Activated naive CD4-positive, alpha-beta T cell treated with anti-CD3 and anti-CD28 coated beads, Interleukin-2, amount 50 U/mL, for 16 hours (primary cell): ENCODE results near the gene SPR.
"Not testable (repeated sequence)": the region's sequence is repeated elsewhere in the genome, so short reads cannot be mapped to it uniquely, and the experiment has no call there.

Experiments used
- DNase-seq: peaks from one replicate; pipeline ENCODE4 v3.0.0-alpha.2; 2020

SPR gene

DNA sequence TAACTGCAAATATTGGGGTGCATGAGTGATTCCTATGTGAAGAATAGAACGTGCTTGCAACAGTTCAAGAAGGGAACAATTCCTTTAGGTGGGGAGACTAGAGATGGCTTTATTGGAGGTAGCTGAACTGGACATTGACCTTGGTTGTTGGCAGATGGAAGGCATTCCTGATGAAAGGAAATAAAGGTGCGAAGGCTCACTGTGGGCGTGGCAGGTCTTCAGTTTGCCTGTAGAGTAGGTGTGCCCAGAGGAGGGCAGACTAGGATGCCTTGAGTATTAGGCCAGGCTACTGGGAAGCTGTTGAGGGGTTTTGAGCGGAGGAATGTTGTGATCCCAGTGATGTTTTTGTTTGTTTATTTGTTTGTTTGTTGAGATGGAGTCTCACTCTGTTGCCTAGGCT lies 2.8 kb downstream of the SPR start:
- DNase-seq, result no peak

GRCh38 chr2:72891091-72891818 lies 4.0 kb downstream of the SPR start:
- no peak for DNase-seq

DNA sequence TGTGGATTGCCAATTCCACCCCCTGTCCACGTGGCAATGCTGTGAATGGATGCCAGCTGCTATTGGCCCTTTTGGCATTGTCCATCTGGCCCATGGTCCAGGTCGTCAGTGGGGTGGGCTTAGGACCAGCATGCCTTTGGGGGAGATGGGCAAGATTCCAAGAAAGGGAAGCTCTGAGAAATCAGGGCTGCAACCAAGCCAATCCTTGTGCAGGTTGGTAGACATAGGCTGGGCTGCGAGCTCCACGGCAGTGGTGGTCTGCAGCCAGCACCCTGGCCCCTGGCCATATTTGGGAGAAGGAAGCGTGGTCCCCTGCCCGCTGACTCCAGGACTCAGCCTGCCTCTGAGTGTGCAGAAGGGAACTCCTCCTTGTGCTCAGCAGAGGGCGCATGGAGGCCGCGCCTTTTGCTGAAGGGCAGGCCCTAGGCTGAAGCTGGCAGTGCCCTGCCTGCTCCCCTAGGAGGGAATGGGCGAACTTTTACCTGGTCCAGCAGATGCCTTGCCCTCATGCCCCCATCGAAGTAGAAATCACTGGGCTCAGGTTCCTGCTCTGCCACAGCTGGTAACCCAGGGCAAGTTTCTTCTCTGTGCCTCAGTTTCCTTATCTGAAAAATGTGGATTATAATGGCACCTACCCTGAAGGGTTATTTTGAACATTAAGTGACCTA lies 5.4 kb downstream of the SPR start:
- DNase-seq, result peak; percentile 63

DNA sequence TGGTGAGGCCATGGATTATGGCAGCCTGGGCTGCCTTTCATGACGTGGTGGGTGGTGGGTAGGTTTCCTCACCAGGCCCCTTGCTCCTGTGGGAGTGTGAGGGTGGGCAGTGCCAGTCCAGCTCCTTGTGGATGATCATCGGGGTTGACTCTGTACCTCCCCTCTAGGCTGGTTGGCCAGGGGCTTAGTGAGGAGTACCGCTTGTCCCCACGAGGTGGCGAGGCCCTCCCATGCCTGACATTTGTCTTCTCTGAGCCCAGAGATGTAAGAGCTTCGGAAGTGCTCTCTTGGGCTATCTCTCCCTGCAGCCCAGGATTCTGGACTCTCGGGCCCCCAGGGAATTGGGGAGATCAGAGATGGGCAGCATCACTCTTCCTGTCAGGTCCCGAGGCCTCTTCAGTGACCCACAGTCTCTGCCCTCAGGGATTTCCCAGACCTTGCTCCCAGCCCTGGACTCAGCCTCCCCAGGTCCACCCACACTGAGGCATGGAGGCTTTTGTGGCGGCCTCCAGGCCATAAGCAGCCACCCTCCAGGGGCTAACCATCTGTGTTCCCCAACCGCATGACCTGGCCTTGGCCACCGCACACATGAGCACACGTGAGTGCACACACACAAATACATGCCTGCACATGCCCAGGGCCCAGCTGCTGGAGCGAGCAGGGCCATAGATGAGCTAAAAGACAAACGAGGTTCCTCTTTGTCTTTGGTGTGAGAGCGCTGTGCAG lies 6.5 kb downstream of the SPR start:
- peak; percentile 46 for DNase-seq

- no peak for DNase-seq
Observed at GRCh38 chr2:72894514-72894913, 7.3 kb downstream of the SPR start.

GRCh38 chr2:72895154-72895553 lies 7.9 kb downstream of the SPR start:
- DNase-seq, result no peak

GRCh38 chr2:72895759-72896281 lies 8.6 kb downstream of the SPR start:
- DNase-seq, result no peak

DNA sequence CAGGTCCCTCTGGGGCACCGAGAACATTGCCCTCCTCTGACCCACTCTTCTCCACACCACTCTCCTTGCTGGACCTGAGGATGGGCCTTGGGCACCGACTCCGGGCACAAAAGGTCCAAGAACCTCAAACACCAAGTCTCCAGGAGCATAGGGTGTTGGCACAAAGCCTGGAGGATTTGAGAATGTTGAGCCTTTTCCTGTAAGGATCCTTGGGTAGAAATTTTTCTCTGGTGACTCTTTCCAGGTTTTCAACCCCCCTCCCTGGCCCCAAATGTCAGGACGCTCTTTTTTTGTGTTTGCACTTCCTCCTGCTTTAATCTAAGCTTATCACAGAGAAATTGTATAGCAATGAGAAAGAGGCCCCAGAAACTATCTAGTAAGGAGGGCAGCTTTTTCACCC lies 9.2 kb downstream of the SPR start:
- DNase-seq, result no peak

DNA sequence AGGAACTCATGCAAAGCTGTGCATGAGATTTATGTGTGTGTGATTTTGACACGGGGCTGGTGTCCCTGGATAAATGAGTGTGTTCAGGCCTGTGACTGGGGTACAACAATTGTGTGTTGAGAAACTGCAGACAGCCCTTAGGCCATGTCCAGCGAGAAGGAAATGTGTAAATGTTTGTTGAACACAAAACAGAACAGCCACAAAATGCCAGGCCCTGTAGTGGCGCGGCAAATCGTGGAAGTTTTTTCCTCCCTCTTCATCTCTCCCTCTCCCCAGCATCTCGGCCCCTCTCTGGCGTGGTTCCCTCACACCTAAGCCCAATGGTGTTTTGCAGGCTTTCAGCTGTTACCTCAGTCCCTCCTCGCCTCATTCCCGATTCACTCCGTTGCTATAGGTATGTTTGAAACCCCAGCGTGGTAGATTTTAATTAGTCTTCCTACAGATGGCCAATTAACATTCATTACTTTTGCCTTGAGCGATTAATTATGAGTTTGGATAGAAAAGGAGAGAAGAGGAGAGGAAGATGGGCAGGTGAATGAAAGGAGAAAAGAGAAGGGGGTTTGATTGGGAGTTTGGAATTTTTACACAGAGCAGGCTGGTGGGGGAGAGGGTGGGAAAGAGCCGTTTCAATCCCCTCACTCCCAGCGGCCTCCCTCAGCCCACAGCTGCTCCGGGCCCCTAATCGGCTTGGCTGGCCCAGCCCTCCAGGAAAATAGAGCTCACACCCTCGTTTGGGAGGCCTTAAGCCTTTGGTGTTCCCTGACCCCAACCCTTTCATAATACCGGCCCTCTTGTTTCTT lies 10.8 kb downstream of the SPR start:
- DNase-seq, result no peak

DNA sequence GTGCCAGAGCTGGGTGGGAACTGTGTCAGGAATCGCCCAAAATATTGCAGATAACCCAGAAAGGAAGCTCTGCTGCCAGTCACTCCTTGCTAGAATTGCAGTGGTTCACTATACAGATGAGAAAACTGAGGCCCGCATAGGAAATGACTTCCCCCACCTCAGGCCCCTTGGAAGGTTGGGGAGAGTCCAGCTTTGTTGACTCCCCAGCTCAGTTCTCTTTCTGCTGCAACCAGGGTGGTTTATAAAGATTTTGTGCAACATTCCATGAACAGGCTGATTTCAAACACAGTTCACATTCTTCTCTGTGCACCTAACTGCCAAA lies 11.3 kb downstream of the SPR start:
- DNase-seq, result no peak

DNA sequence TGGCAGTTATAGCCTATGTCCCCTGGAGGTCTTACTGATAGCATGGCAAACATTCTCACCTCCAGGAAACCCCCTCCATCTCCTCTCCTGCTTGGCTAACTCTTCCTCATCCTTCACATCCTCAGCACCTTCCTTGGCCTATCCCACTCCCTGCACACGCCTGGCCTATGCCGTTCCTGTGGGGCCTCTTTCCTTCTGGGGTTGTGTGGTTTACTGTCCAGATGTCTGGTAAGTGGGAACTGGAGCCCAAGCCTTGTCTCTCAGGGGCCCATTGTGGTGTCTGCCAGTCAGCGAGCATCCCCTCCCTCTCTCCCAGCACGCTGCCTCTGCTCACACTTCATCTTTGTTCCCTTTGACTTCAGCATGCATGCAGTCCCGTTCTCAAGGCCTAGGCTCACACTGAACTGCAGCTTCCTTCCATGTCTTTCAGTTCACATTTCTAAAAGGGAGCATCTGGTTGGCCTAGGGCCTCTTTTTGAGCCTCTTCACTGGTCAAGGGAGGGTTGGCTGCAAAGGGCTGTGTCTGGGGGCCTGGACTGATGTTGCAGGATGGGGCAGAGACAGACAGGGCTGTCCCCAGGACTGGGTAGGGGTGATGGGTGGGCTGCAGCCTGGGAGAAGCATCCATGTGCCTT lies 13.1 kb downstream of the SPR start:
- no peak for DNase-seq

GRCh38 chr2:72901426-72901825 lies 14.2 kb downstream of the SPR start:
- no peak for DNase-seq

GRCh38 chr2:72907369-72907768 lies 20.2 kb downstream of the SPR start:
- not testable (repeated sequence) for DNase-seq

GRCh38 chr2:72908741-72909140 lies 21.5 kb downstream of the SPR start:
- no peak for DNase-seq

DNA sequence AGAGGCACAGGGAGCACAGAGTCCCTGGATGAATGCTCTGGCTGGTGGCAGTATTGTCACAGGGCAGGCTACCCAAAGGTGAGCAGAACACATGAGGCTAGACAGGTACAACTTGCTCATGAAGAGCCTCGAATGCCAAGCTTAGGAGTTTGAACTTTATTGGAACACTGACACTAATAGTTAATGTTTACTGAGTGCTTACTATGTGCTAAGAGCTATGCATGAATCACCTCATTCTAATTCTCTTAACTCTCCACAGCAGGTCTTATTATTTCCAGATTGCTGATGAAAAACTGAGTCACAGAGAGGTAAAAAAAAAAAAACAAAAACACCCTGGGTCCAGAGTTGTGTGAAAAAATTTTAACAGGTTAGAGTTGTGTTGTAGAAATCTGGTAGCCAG lies 24.0 kb downstream of the SPR start:
- no peak for DNase-seq

DNA sequence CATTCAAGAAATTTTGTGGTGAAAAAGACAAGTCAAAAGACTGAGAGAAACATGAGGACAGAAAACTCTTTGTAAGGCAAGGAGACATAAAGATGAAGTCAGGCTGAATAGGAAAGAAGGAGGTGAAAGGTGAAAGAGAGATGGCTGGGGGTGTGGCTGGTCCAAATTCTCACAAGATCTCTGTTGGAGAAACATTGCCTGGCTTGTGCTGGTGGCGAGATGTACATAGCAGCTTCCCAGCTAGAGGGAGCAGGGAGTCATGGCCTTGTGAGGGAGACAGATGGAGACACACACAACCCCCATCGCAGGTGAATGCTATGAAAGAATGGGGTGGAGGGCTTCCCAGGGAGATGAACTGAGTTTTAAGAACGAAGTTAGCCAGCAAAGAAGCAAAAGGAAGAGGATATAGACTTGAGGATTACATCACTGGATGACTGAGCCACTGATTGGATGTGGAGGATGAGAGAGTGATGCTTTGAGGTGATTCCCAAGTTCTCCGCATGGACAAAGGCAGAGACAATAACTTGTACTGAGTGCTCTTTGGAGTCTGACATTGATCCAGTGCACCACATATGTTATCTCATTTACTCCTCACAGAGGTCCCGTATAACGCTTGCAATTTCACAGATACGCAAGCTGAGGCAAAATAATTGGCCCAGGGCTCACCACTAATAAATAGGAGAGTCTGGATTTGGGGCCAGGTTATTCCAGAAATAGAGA lies 26.4 kb downstream of the SPR start:
- no peak for DNase-seq

DNA sequence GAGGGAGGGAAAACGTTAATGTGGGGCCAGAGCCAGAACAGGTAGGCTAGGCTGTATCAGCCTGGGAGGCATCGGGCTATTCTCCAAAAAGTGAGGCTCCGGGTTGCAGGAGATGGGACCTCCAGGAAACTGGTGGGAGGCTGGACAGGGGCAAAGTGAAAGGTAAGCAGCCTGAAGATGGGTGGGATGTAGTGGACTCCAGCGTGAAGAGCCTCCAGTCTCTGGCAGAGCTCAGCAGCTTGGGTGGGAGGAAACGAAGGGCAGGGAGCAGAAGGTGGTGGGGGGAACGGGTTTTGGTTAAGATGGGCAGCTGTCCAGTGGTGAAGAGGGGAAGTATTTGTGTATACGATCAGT lies 27.0 kb downstream of the SPR start:
- DNase-seq, result no peak

DNA sequence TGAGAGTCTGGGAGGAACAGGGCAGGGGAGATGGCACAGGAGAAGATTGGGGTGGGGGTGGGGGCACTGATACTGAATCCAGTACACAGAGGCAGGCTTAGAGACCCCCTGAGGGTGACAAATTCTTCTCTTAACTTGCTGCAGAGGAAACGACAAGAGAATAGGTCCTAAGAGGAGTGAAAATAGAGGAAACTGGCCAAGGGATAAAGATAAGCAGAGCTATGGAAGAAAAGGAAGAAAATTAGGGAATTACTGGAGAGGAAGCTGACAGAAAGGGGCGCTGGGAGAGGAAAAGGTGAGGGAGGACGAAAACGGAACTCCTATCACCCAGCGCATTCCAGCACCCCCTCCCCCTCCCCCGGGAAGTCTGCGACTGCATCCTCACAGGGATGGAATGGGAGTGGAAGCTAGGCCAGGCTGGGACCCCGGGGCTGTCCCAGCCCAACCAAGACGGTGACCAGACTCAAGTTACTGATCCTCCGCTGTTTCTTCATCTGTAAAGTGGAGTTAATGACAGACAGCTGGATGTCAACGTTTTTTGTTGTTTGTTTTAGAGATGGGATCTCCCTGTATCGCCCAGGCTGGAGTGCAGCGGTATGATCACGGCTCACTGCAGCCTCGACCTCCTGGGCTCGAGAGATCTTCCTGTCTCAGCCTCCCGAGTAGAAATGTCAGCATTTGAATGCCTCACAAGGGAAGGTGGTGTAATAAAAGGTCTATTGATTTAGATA lies 27.5 kb downstream of the SPR start:
- DNase-seq, result no peak

GRCh38 chr2:72915320-72915906 lies 28.2 kb downstream of the SPR start:
- no peak for DNase-seq

- peak; percentile 59 for DNase-seq
Observed at GRCh38 chr2:72915907-72916742, 28.9 kb downstream of the SPR start.
